KOPT-K1 (cell line): Measurements from ENCODE around the gene ITGAD.
"Not testable (repeated sequence)": the region's sequence is repeated elsewhere in the genome, so short reads cannot be mapped to it uniquely, and the experiment has no call there.

ENCODE experiments used
- H3K27ac ChIP-seq: fragments of 200-600 bp; sonication (generic); 2 replicates; pipeline ENCODE4 v1.5.1; 2016; ENCODE audit warnings: antibody characterized with exemption, mild to moderate bottlenecking, low read depth, low read length; ENCODE audit not compliant: poor library complexity, severe bottlenecking
- H3K36me3 ChIP-seq: fragments of 200-600 bp; sonication (generic); 2 replicates; pipeline ENCODE4 v1.5.1; 2017; ENCODE audit warnings: antibody characterized with exemption, mild to moderate bottlenecking, low read length, moderate library complexity; ENCODE audit not compliant: insufficient read depth
- H3K9me3 ChIP-seq: fragments of 200-600 bp; sonication (generic); 2 replicates; pipeline ENCODE4 v1.5.1; 2017; ENCODE audit warnings: antibody characterized with exemption, low read length, mild to moderate bottlenecking; ENCODE audit not compliant: insufficient read depth, poor library complexity, severe bottlenecking

ITGAD gene

GRCh38 chr16:31409433-31409832 lies 16.3 kb downstream of the ITGAD start:
- H3K27ac ChIP-seq: no peak overlapping the region
- no peaks in the 10 kb centered on the region for H3K36me3 ChIP-seq
- no peaks in the 10 kb centered on the region for H3K9me3 ChIP-seq

GRCh38 chr16:31410082-31410481 lies 16.9 kb downstream of the ITGAD start:
- H3K9me3 ChIP-seq: no peaks in the 10 kb centered on the region
- H3K36me3 ChIP-seq: no peaks in the 10 kb centered on the region
- H3K27ac ChIP-seq: no peak overlapping the region

GRCh38 chr16:31411024-31411844 lies 18.1 kb downstream of the ITGAD start:
- Histone ChIP-seq H3K9me3 (no peaks in the 10 kb centered on the region), H3K27ac (no peak overlapping the region), H3K36me3 (no peaks in the 10 kb centered on the region)

- H3K27ac ChIP-seq: no peak overlapping the region
Measured at GRCh38 chr16:31412750-31413149, 19.6 kb downstream of the ITGAD start.

GRCh38 chr16:31413381-31413780 lies 20.2 kb downstream of the ITGAD start:
- Histone ChIP-seq H3K36me3 (no peaks in the 10 kb centered on the region), H3K9me3 (no peaks in the 10 kb centered on the region), H3K27ac (no peak overlapping the region)

More at GRCh38 chr16:31412750-31413149, 19.6 kb downstream of the ITGAD start:
- Histone ChIP-seq H3K9me3 (no peaks in the 10 kb centered on the region), H3K36me3 (no peaks in the 10 kb centered on the region)

- Histone ChIP-seq H3K9me3 (no peaks in the 10 kb centered on the region), H3K36me3 (no peaks in the 10 kb centered on the region), H3K27ac (no peak overlapping the region)
Measured at GRCh38 chr16:31413943-31414342, 20.8 kb downstream of the ITGAD start.

GRCh38 chr16:31414706-31415105 lies 21.6 kb downstream of the ITGAD start:
- Histone ChIP-seq H3K27ac (no peak overlapping the region), H3K9me3 (no peaks in the 10 kb centered on the region), H3K36me3 (no peaks in the 10 kb centered on the region)

GRCh38 chr16:31416371-31416770 lies 23.2 kb downstream of the ITGAD start:
- no peaks in the 10 kb centered on the region for H3K36me3 ChIP-seq
- no peaks in the 10 kb centered on the region for H3K9me3 ChIP-seq
- H3K27ac ChIP-seq: no peak overlapping the region

- not testable (repeated sequence) for H3K36me3 ChIP-seq, H3K27ac ChIP-seq, H3K9me3 ChIP-seq
Measured at GRCh38 chr16:31417036-31417435, 23.9 kb downstream of the ITGAD start.

GRCh38 chr16:31417916-31418315 lies 24.8 kb downstream of the ITGAD start:
- no peaks in the 10 kb centered on the region for H3K36me3 ChIP-seq
- no peaks in the 10 kb centered on the region for H3K9me3 ChIP-seq
- H3K27ac ChIP-seq: no peak overlapping the region

GRCh38 chr16:31420037-31420436 lies 26.9 kb downstream of the ITGAD start:
- no peaks in the 10 kb centered on the region for H3K36me3 ChIP-seq
- H3K27ac ChIP-seq: no peak overlapping the region
- no peaks in the 10 kb centered on the region for H3K9me3 ChIP-seq

- H3K36me3 ChIP-seq: no peaks in the 10 kb centered on the region
- H3K27ac ChIP-seq: no peak overlapping the region
- no peaks in the 10 kb centered on the region for H3K9me3 ChIP-seq
Measured at GRCh38 chr16:31421587-31421986, 28.5 kb downstream of the ITGAD start.

GRCh38 chr16:31423241-31423640 lies 30.1 kb downstream of the ITGAD start:
- Histone ChIP-seq H3K36me3 (no peaks in the 10 kb centered on the region), H3K27ac (no peak overlapping the region), H3K9me3 (no peaks in the 10 kb centered on the region)

GRCh38 chr16:31423801-31424200 lies 30.7 kb downstream of the ITGAD start:
- no peaks in the 10 kb centered on the region for H3K9me3 ChIP-seq
- no peak overlapping the region for H3K27ac ChIP-seq
- no peaks in the 10 kb centered on the region for H3K36me3 ChIP-seq

- Histone ChIP-seq H3K9me3 (no peaks in the 10 kb centered on the region), H3K36me3 (no peaks in the 10 kb centered on the region), H3K27ac (no peak overlapping the region)
Measured at GRCh38 chr16:31427441-31428278, 34.5 kb downstream of the ITGAD start.

- no peaks in the 10 kb centered on the region for H3K36me3 ChIP-seq
- H3K27ac ChIP-seq: no peak within 1 kb of the TSS
- H3K9me3 ChIP-seq: no peaks in the 10 kb centered on the region
Measured at GRCh38 chr16:31428279-31428597, 35.1 kb downstream of the ITGAD start, which contains the start of gene COX6A2. COX6A2 (minus strand) TSS chr16:31428360; CDS start chr16:31428325, 35 bp downstream.
